Hematopoietic multipotent progenitor cell (in vitro differentiated cells): Measurements from ENCODE around the gene CYGB. TPM values are rescaled to one million over a fixed set of nuclear protein-coding genes. Genes with fewer than 3 reads are reported as not detected.
A peak's percentile ranks its signal among the peaks of the same experiment; 100 is the strongest.
"Not testable (repeated sequence)": the region's sequence is repeated elsewhere in the genome, so short reads cannot be mapped to it uniquely, and the experiment has no call there.

ENCODE experiments used
- DNase-seq, 3 donors: peaks; one replicate each; pipeline ENCODE4 v3.0.0-alpha.2; 2011 to 2015; ENCODE audit warnings: low read depth in 2 of 3, low spot score in 2 of 3
- total RNA-seq: library from RNA; depleted of rRNA; stranded (reverse); fragments of >200 nt; gene quantifications from one replicate; pipeline ENCODE4 v1.2.3, GENCODE V29; 2012

CYGB gene
- total RNA-seq, 1 donor: 1.1 TPM

GRCh38 chr17:76567634-76568432 is 30.3 kb upstream of the CYGB start:
- peak in 2 of 3 donors; percentile 76 to 88 for DNase-seq

DNA sequence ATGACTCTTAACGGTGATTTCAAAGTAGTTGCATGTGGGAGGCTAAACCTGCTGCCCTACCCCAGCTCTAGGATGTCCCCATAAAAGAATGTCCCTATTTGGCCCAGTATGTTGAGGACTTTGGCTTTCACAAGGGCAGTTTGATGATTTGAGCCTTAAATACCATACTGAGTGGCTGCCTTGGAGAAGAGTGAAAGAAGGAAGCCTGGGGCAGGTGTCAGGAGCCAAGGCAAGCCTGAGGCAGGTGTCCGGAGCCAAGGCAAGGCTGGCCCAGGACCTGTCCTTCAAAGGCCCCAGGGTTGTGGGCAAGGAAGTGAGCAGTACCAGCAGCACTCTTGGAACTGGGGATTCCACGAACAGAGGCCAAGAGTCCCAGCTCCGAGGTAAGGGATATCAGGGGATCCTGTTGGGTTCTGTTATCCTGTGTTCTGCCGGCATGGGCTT is 29.5 kb upstream of the CYGB start:
- DNase-seq: no peak

DNA sequence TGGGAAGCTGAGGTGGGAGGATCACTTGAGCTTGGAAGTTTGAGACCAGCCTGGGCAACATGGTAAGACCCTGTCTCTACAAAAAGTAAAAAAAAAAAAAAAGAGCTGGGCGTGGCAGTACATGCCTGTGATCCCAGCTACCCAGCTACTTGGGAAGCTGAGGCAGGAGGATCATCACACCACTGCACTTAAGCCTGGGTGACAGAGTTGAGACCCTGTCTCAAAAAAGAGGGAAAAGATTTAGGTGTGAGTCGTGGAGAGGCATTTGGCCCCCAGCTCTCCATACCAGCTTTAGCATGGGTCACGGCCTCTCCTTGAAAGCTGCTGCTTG is 29.1 kb upstream of the CYGB start:
- no peak for DNase-seq

DNA sequence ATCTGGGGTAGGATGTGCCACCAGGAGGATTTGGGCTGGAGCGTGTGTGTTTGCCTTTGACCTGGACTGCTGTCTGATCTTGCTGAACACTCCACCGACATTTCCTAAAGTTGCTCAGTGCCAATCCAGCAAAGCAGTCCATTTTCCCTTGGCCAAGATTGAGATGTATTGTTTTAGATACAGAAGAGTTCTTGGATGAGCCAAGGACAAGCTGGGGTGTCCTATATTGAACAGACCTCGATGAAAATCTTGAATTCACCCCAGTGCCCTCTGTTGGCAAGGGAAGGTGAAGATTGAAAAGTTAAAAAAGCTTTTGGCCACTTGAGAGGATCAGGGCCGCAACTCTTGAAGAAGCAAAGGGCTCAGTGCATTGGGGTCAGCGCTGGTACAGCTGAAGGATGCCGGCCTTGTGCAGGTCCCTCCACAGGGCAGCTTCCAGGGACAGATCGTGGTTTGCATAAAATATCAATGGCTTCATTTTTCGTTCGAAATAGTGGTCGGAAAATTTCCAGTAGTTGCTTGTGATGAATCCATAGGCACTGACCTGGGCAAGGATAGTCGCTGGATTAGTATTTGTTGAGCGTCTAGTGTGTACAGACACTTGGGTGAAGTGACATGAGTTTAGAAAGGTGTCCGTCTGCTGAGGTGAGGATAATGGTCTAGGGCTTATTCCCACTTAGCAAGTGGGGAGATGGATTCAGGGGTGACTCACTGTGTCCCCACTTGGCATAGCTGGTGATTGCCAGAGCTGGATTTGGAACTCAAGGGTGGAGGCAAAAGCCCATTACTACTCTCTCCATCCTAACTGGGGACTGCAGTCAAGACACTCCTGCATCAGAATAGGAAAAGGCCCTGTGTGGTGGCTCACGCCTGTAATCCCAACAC is 28.5 kb upstream of the CYGB start:
- no peak for DNase-seq

DNA sequence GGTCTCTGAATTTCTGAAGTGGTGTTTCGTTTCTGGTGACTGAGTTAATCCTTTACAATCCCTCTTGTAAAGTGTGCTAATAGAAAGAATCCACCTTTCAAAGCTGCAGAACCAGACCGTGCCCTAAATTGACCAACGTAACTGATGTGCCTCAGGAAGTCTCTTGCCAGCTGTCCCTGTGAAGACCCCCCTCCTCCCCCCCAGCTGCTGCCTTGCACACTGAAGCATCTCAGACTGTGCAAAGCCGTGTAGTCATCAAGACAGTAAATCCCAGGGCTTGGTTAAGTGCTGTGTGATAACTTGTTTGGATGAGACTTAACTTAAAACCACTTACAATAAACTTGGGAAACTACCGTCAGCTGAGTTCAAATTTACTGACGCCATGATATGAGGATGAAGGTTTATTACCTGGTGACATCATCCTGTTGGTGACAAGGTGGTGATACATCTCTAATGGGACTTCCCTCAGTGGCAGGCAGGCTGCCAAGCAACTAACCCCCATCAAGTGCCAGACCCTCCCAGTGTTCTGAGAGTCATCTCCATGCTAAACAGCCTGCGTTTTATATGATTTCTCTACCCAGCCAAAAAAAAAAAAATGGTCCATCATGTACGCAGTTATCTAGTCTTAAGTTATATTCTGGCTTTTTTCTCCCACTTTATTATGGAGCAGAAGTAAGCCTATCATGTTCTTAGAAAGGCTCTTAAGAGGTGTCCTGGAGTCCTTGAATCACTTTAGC is 27.6 kb upstream of the CYGB start:
- DNase-seq: not testable (repeated sequence)

- DNase-seq: not testable (repeated sequence)
Observed at GRCh38 chr17:76563359-76563758, 25.9 kb upstream of the CYGB start.

DNA sequence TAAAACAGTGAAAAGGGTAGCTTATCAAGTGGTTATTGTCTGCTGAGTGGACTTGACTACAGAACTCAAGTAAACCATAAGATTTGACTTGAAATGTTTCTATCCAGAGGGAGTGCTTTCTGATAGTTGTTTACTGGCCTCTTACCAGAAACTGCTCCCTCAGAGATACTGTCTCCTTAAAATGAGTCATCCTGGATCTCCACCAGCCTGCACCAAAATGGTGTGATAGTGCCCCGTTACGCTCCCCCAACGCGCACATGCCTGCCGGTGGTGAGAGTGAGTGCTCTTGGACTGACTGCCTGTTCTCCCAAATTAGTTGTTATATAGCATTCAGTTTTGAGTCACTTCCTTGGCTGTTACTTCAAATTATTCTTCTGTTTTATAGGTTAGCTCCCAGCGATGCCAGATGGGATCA is 25.2 kb upstream of the CYGB start:
- no peak for DNase-seq

DNA sequence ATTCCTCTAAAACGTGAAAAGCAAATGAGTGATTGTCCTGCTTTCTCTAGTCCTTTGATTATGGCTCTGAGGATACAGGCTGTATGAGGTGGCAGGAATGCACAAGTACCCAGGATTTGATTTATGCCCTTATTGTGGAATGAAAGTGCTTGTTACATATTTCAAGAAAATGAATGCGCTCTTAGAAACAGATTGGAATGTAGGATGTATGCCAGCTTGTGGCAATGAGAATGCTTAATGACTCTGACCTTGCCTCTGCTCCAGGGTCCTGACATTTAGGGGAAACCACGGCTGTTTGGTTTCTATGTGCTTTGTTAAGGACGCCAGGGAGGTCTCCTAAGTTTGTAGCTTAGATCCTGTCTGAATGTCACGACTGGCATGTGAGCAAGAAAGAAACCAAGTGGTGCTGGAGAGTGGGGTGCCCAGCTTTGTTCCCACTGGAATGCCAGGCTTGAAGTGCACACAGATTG is 24.3 kb upstream of the CYGB start:
- DNase-seq: no peak

DNA sequence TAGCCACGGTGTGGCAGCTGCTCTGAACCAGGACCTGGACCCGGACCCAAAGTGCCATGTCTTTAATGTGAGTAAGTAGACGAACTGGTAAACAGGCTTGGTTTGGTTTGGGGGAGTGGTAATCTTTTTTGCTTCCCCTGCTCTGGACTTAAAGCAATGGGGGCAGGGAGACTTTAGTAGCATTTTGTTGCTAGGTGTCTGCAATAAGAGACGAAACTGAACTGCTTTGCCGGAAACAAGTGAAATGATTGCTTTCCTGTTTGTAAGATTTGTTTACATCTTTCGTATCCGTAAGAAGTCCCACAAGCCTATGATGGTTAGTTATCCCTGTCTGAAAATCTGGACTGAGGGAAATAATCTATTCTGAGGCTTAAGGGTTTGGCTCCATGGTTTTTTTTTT is 23.8 kb upstream of the CYGB start:
- no peak for DNase-seq

- DNase-seq: no peak
Observed at GRCh38 chr17:76560877-76561221, 23.3 kb upstream of the CYGB start.

- DNase-seq: no peak
Observed at GRCh38 chr17:76560036-76560876, 22.7 kb upstream of the CYGB start.

GRCh38 chr17:76559460-76559859 is 22.0 kb upstream of the CYGB start:
- DNase-seq: not testable (repeated sequence)

DNA sequence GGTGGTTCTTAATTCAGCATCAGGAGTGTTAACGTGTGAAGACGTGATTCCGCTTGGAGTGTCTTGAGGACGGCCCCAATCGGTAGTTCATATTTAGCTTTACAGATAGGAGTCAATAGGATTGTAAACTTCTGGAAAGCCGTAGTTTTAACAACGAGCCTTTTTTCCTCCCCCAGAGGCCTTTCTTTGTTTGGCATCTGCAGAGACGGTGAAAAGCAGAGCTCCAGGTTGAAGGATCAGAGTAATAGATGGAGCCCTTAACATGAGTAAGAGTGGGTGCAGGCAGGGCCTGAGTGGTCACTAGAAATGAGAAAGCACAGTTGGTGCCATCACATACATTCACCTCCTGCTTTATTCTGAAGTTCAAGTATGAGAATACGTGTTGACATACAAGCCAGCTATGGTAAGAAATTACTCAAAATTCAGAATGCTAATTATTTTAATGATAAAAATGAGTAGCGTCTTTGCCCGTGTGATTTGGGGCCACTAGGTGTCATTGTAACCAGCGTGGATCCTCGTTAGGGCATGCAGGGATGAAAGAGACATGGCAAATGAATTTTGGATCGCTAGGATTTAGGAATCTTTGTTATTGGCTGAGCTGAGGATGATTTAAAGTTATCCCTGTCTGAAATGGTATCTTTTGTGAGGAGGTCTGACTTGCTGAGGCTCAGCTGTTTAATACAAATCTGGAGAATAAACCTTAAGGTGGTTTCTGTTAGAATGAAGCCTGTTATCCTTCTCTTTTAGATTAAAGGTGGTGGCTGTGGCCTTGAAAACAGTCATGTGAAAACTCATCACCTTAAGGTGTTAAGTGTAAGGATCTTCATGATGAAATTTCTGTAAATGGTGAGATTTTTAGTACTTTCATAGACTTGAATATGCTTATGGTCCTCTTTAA is 20.9 kb upstream of the CYGB start:
- peak in 1 of 3 donors; percentile 26 for DNase-seq

DNA sequence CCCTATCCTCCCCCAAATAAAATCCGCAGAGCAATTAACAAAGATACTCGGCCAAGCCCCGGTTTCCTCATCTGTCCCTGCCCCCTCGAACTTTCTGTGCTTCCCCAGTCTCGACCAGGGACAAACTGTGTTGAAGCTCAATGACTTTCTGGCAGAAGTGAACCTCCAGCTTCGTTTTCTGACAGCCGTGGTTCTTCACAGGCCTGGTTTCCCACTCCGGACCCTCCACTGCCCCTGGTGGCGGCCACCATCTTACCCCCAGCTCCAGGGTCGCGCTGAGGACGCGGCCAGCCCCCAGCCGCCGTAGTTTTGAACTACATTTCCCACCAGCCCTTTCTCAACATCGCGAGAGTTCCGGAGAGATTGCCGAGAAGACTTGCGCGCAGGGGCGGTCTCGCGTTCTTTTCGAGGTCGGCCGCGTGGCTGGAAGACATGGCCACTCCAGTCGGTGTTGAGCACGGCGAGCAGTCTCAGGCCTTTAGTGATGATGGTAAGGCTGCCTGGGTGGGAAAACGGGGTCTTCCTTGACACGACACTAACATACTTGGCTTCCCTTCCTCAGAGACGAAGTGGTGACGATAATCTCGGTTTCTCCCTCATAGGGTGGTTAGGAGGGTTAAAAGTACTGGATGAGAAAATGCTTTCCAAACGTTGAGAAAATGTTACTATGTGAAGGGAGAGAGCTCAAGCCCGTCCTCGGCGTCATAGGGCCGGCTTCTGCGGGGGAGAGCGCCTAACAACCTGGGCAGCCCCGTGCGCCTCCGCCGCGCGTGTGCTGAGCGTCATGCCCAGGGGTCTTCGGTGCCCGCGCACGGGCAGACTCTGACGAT is 20.1 kb upstream of the CYGB start:
- DNase-seq: peak; percentile 80 to 99 (median 97)

DNA sequence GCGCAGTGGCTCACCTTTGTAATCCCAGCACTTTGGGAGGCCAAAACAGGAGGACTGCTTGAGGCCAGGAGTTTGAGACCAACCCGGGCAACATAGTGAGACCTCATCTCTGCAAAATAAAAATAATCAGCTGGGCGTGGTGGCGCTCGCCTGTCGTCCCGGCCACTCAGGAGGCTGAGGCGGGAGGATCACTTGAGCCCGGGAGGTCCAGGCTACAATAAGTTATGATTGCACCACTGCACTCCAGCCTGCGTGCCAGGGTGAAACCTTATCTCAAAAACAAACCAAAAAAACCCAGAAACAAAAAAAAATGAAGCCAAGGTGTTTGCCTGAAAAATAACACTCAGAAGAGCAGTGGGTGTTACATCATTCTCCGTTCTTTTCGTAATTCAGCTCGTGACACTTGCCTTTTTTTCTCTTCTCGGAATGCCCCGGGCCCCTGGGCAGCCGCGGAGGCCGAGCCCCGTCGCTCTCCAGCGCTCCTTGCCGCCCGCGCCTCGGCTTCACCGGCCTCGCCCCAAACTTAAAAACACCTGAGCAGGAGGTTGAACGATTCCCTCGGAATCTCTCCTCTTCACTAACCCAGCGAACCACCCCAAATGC is 19.4 kb upstream of the CYGB start:
- DNase-seq: peak in 1 of 3 donors; percentile 48

- no peak for DNase-seq
Observed at GRCh38 chr17:76554131-76554530, 16.6 kb upstream of the CYGB start.

GRCh38 chr17:76553178-76553908 is 15.8 kb upstream of the CYGB start:
- peak in 2 of 3 donors; percentile 74 to 89 for DNase-seq
